Keratinocyte (primary cell): ENCODE data around the gene SPAG16. TPM values are rescaled to one million over a fixed set of nuclear protein-coding genes. Genes with fewer than 3 reads are reported as not detected.

Source experiments
- DNase-seq: peaks from one replicate; pipeline ENCODE4 v3.0.0-alpha.2; 2011; ENCODE audit warnings: low read depth, missing footprints, low spot score
- FAIRE-seq: peaks from 2 replicates; lab custom pipeline; 2011; peaks lifted over from hg19 to GRCh38; lab: Jason Lieb, UNC
- H2AFZ ChIP-seq: 2 replicates; pipeline ENCODE4 v1.6.0; 2012; ENCODE audit warnings: low read length, control low read depth, inconsistent platforms; ENCODE audit not compliant: control insufficient read depth
- H3K27ac ChIP-seq: 2 replicates; pipeline ENCODE4 v1.5.1; 2011; ENCODE audit warnings: low read length; ENCODE audit not compliant: control insufficient read depth, insufficient read depth
- H3K27me3 ChIP-seq: 3 replicates; pipeline ENCODE4 v1.6.0; 2011; ENCODE audit warnings: low read length; ENCODE audit not compliant: control insufficient read depth, insufficient read depth; ENCODE audit errors: extremely low read depth
- H3K36me3 ChIP-seq, 2 experiments: 2 replicates in 1 of 2; 3 replicates in 1 of 2; pipeline ENCODE4 v1.5.1; 2011; ENCODE audit warnings: low read length in 2 of 2, mild to moderate bottlenecking in 1 of 2; ENCODE audit not compliant: control insufficient read depth in 2 of 2, insufficient read depth in 2 of 2; ENCODE audit errors: extremely low read depth in 1 of 2
- H3K4me1 ChIP-seq: 3 replicates; pipeline ENCODE4 v1.5.1; 2011; ENCODE audit warnings: low read length; ENCODE audit not compliant: control insufficient read depth, insufficient read depth; ENCODE audit errors: extremely low read depth
- H3K4me2 ChIP-seq: 3 replicates; pipeline ENCODE4 v1.6.0; 2011; ENCODE audit warnings: low read depth, low read length; ENCODE audit not compliant: control insufficient read depth, insufficient read depth; ENCODE audit errors: extremely low read depth
- H3K4me3 ChIP-seq, 3 experiments: fragments of 200-600 bp in 1 of 3; sonication (generic) in 1 of 3; 2 replicates in 2 of 3; 3 replicates in 1 of 3; pipeline ENCODE4 v1.5.1; 2011 to 2016; ENCODE audit warnings: low read length in 3 of 3, mild to moderate bottlenecking in 3 of 3, control low read depth in 2 of 3, inconsistent platforms in 1 of 3, low read depth in 1 of 3, mixed read lengths in 1 of 3, mixed run types in 1 of 3, moderate library complexity in 1 of 3; ENCODE audit not compliant: control insufficient read depth in 2 of 3, insufficient read depth in 2 of 3; ENCODE audit errors: extremely low read depth in 1 of 3
- H3K79me2 ChIP-seq: 2 replicates; pipeline ENCODE4 v1.6.0; 2012; ENCODE audit warnings: low read length; ENCODE audit not compliant: control insufficient read depth, insufficient read depth
- H3K9ac ChIP-seq: 3 replicates; pipeline ENCODE4 v1.6.0; 2011; ENCODE audit warnings: low read length; ENCODE audit not compliant: control insufficient read depth, insufficient read depth; ENCODE audit errors: extremely low read depth
- H3K9me1 ChIP-seq: 3 replicates; pipeline ENCODE4 v1.6.0; 2011; ENCODE audit warnings: low read length; ENCODE audit not compliant: control insufficient read depth, insufficient read depth; ENCODE audit errors: extremely low read depth
- H3K9me3 ChIP-seq: 2 replicates; pipeline ENCODE4 v1.5.1; 2012; ENCODE audit warnings: low read depth, low read length; ENCODE audit not compliant: control insufficient read depth
- H4K20me1 ChIP-seq: 3 replicates; pipeline ENCODE4 v1.6.0; 2011; ENCODE audit warnings: low read length; ENCODE audit not compliant: control insufficient read depth, insufficient read depth; ENCODE audit errors: extremely low read depth
- CTCF ChIP-seq, 3 experiments: IDR thresholded peaks in 1 of 3; conservative IDR thresholded peaks in 1 of 3; optimal IDR thresholded peaks in 1 of 3; 2 replicates in 2 of 3; 3 replicates in 1 of 3; pipeline versions ENCODE3 to v1.5.1; 2011; ENCODE audit warnings: low read length in 3 of 3, mild to moderate bottlenecking in 3 of 3, moderate library complexity in 2 of 3, control low read depth in 1 of 3, inconsistent platforms in 1 of 3; ENCODE audit not compliant: insufficient read depth in 2 of 3; ENCODE audit errors: extremely low read depth in 1 of 3
- EZH2 ChIP-seq: IDR thresholded peaks from one replicate; pipeline ENCODE4 v1.6.1; 2012; ENCODE audit warnings: inconsistent platforms, mild to moderate bottlenecking, low read length, moderate library complexity
- dilution Hi-C: fragments of 300-500 bp; cut with MboI; formaldehyde crosslinking; loops from one replicate; pipeline ENCODE4 v1.7.0; 2020; ENCODE audit warnings: low sequenced_read_pairs; ENCODE audit not compliant: extremely low pct_ligation_motif_present
- polyA plus RNA-seq, 5 experiments: library from polyadenylated mRNA; depleted of rRNA in 3 of 5; stranded (reverse) in 3 of 5; stranded (forward) in 1 of 5; unstranded in 1 of 5; fragments of >200 nt; gene quantifications; 1 replicate in 1 of 5; 2 replicates in 3 of 5; 3 replicates in 1 of 5; pipeline versions ENCODE4 v1.2.1 to v1.2.3, GENCODE V29; 2011 to 2012; ENCODE audit warnings: missing spikeins in 2 of 5, low read depth in 1 of 5, low replicate concordance in 1 of 5

SPAG16 gene
- polyA plus RNA-seq, 1 donor (not counting 4 experiments of a cell fraction or from before 2014, with no cell fraction given) = 19.6 TPM

GRCh38 chr2:214395040-214395439, 1110.8 kb downstream of the SPAG16 start:
- Histone ChIP-seq H3K4me3 (no peak overlapping the region), H2AFZ (no peak overlapping the region), H3K36me3 (no peaks in the 10 kb centered on the region), H3K9me3 (no peaks in the 10 kb centered on the region), H3K4me2 (no peak overlapping the region), H3K9ac (no peak overlapping the region), H3K9me1 (no peaks in the 10 kb centered on the region), H3K4me1 (no peaks in the 10 kb centered on the region), H3K79me2 (no peaks in the 10 kb centered on the region), H3K27ac (no peak overlapping the region), H3K27me3 (no peaks in the 10 kb centered on the region), H4K20me1 (no peaks in the 10 kb centered on the region)
- no peak for DNase-seq
- dilution Hi-C loops = no loop called here
- no peak for FAIRE-seq
- TF ChIP-seq EZH2 (no peak), CTCF (optimal IDR thresholded peaks at IDR 0.05 in 1 of 3, IDR thresholded peaks at IDR 0.05 in 1 of 3, conservative IDR thresholded peaks at IDR 0.05 in 1 of 3; ENCODE audit: extremely low read depth in 1 of 3, insufficient read depth in 2 of 3, low read length in 3 of 3) (no peak)

- no peak overlapping the region for H3K4me3 ChIP-seq
- no peaks in the 10 kb centered on the region for H4K20me1 ChIP-seq
- no peaks in the 10 kb centered on the region for H3K27me3 ChIP-seq
- peaks cover 3% of the 10 kb centered on the region for H3K4me1 ChIP-seq
- H3K79me2 ChIP-seq = no peaks in the 10 kb centered on the region
- H3K4me2 ChIP-seq = no peak overlapping the region
- H2AFZ ChIP-seq = no peak overlapping the region
- H3K36me3 ChIP-seq = no peaks in the 10 kb centered on the region
- dilution Hi-C loops = no loop called here
- FAIRE-seq (no peak), DNase-seq (no peak)
- no peak overlapping the region for H3K9ac ChIP-seq
- no peak overlapping the region for H3K27ac ChIP-seq
- TF ChIP-seq EZH2 (no peak), CTCF (optimal IDR thresholded peaks at IDR 0.05 in 1 of 3, IDR thresholded peaks at IDR 0.05 in 1 of 3, conservative IDR thresholded peaks at IDR 0.05 in 1 of 3; ENCODE audit: extremely low read depth in 1 of 3, insufficient read depth in 2 of 3, low read length in 3 of 3) (no peak)
- no peaks in the 10 kb centered on the region for H3K9me1 ChIP-seq
- no peaks in the 10 kb centered on the region for H3K9me3 ChIP-seq
These were observed 1117.3 kb downstream of the SPAG16 start for GRCh38 chr2:214401580-214401979.
